NB4 (cell line): ENCODE results near the gene GDF10.

Source experiments
- POLR2A ChIP-seq: IDR thresholded peaks from 2 replicates; pipeline ENCODE4 v1.6.1; 2011; ENCODE audit warnings: mild to moderate bottlenecking; ENCODE audit not compliant: insufficient read length; ENCODE audit errors: extremely low read depth
- TF ChIP-seq, protein P1 (sequence below): IDR thresholded peaks from one replicate; pipeline ENCODE4 v1.5.1; 2012; ENCODE audit warnings: low read depth, low read length

DNA sequence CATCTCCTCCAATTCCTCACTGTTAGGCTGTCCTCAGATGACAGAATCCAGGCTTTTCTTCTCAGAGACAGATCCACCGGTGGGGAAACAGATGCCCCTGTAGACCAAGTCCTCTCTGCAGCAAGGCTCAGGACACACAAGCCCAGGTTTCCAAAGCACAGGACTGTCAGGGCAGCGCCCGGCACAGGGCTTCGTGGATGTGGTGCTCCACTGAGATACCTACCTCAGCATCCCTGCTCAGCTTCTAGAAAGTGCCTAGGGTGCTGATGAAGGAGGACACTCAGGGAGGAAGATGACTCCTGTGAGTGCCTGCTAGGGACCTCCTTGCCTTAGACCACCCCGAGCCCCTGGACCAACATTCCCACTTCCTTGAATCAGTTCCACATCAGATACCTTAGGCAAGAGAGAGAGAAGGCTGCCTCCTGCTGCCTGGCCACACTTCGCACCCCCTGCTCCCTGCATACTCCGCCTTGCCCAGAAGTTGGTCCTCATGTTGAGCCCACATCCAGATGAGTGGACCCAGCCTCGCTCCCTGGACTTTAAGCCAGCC is 39.3 kb downstream of the GDF10 start:
- TF ChIP-seq, protein P1, sequence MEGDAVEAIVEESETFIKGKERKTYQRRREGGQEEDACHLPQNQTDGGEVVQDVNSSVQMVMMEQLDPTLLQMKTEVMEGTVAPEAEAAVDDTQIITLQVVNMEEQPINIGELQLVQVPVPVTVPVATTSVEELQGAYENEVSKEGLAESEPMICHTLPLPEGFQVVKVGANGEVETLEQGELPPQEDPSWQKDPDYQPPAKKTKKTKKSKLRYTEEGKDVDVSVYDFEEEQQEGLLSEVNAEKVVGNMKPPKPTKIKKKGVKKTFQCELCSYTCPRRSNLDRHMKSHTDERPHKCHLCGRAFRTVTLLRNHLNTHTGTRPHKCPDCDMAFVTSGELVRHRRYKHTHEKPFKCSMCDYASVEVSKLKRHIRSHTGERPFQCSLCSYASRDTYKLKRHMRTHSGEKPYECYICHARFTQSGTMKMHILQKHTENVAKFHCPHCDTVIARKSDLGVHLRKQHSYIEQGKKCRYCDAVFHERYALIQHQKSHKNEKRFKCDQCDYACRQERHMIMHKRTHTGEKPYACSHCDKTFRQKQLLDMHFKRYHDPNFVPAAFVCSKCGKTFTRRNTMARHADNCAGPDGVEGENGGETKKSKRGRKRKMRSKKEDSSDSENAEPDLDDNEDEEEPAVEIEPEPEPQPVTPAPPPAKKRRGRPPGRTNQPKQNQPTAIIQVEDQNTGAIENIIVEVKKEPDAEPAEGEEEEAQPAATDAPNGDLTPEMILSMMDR: no peak
- no peak for TF ChIP-seq POLR2A
